M059J (cell line): ENCODE results near the gene MTR. TPM values are rescaled to one million over a fixed set of nuclear protein-coding genes. Genes with fewer than 3 reads are reported as not detected.

Source experiments
- DNase-seq: peaks from one replicate; pipeline ENCODE4 v3.0.0-alpha.2; 2012; ENCODE audit warnings: low read depth
- total RNA-seq: library from RNA; depleted of rRNA; stranded (reverse); fragments of >200 nt; shearing (Covaris generic); gene quantifications from 2 replicates; pipeline ENCODE4 v1.2.3, GENCODE V29; 2014

MTR gene
- total RNA-seq, 1 experiment from 2014 or later: 15.0 TPM

DNA sequence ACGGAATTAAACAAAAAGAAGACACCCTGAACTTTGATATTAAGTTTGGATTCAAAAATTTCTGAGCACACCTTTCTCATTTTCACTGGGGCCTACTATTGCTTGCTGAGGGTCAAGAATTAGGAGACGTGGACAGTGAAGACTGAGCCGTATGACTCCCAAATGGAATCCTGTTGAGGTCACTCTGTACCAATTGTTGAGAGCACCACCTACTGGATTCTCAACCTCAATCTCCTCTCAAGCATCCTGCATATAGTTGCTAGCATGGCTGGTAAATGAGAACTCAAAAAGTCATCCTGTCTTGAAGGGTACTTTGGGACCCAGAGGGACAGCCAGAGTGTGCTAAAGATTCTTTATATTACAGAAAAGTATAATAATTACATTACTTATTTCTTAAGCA, 20.2 kb upstream of the MTR start:
- peak; percentile 41 for DNase-seq

DNA sequence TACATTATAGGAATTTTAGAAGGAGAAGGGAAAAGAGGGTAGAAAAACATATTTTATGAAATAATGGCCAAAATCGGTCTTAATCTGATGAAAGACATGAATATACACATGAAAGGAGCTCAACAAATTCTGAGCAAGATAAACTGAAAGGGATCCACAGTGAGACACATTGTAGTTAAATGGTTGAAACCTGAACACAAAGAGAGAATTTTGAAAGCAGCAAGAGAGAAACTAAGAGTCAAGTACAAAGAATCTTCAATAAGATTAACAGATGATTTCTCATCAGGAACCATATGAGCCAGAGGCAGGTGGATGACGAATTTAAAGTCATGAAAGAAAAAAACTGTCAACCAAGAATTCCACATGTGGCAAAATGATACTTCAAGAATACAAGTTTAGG, 15.8 kb upstream of the MTR start:
- DNase-seq: no peak

DNA sequence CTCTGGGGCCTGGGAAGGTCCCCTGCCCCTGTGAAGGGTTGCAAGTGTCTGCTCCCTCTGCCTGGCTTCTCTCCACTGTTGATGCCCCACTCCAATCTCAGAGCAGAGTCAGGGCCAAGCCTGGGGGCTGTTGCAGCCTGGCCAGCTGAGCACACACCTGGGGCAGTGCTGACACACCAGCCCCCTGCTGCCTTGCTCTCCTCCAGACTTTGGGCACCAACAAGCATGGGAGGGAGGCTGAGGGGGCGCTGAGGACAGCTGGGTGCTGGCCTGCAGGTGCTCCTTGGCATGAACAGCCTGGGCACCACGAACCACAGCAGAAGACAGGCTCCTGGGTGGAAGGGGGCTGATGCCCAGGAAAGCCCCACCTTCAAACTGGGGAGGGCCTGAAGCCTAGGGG, 9.6 kb upstream of the MTR start:
- no peak for DNase-seq

DNA sequence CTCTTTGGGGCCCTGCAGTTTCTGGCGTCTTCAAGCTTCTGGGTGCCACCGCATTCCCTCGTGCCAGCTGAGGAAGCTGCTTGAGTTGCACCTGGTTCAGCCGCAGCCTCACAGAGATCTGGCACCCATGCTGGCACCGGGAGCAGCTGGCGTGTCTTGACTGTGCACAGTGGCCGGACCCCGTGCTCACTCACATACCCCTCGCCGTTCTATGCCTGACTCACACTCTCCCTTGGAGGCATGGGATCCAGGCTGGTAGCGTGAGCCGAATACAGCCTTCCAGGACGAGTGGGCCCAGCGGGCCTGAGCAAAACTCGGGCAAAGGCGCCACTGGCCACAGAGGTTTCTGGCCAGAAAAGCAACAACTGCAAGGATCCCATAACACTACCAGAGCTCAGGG, 8.6 kb upstream of the MTR start:
- no peak for DNase-seq

DNA sequence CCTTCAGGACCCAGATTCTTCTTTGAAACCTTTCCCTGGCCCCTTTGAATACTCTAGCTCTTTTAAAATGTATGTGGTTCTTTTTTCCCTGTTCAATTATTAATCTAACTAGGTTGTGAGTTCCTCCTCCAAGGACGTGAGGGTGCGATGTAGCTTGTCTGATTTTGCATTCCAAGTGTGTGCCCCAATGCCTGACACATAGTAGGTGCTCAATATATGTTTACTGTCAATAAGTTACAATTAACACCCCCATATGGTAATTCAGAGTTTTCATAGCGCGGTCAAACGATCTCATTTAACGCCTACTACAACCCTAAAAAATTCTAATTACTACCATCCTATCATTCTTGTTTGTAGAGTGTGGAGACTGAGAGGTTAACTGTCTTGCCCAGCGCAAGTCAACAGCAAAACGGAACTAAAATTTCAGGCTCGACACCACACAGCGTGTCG, 482 bp upstream of the MTR start:
- DNase-seq: no peak

DNA sequence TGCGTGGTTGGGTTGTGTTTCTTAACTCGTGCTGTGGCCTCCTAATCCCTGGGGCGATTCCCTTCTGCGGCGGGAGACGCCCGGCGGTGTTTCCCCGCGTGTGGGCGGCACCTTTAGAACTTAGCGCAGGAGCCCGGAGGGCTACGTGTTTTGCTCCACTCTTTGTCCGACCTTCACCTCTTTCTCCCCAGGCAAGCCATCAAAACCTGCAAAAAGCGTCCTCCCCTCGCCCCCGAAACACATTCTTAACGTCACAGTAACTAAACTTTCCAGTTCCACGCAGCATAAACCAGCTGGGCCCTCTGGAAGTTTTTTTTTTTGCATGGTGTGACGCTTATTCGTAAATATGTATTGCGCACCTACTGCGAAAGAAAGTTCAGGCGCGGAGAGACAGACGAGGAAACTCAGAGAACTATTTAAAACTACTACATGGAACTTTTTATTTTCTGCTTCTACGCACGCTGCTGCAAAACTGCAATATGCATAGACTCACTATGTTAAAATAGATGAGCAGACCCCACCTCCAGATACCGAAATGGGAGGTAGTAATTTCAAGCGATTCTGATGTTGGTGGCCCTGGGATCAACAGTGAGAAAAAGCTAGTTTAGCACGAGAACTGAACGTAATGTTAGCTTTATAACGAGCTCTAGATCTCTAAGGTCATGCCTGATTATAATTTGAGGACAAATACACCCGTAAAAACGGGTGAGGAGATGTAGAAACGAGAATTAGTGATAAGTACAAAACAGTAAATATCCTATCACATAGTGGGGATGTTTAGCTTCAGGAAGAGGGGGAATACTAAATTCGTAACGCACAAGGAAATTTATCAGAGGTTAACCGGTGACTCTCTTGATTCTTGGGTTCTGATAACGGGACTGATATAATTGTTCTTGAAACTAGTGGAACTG, 920 bp downstream of the MTR start:
- peak; percentile 7 for DNase-seq

DNA sequence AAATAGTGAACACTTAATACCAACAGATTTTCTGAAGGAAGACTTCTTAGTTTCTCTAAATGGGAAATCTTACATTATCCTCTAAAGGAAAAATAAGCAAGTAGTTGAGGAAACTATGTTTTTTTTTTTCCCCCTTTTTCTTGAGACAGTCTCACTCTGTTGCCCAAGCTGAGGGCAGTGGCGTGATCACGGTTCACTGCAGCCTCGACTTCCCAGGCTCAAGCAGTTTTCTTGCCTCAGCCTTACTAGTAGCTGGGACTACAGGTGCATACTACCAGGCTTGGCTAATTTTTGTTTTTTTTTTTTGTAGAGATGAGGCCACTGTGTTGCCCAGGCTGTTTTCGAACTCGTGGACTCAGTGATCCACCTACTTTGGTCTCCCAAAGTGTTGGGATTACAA, 3.9 kb downstream of the MTR start:
- no peak for DNase-seq

DNA sequence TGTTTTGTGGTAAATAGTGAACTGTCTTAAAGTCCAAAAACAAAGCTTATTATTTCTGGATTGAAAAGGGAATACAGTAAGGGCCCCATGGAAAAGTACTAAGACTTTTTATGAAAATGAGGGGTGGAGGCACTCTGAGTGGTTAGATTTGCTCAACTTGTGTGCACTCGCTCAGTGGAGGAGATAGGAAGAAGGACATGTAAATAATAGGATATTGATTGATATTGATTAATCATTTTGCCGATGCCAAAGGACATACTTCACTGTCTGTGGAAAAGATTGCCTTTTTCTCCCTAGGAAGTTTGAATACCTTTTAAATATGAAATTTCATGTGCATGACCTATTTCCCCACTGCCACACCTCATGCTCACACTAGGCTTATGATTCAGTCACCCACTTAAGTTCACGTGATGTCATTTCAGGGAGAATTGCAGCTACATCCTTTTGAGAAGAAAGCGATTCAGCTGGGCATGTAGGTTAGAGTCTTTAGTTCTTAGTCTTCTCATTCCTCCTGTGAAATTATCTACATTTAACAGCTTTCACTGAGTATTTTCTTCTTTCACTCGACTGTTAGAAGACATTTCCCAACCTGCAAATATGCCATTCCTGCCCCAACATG, 5.0 kb downstream of the MTR start:
- no peak for DNase-seq

DNA sequence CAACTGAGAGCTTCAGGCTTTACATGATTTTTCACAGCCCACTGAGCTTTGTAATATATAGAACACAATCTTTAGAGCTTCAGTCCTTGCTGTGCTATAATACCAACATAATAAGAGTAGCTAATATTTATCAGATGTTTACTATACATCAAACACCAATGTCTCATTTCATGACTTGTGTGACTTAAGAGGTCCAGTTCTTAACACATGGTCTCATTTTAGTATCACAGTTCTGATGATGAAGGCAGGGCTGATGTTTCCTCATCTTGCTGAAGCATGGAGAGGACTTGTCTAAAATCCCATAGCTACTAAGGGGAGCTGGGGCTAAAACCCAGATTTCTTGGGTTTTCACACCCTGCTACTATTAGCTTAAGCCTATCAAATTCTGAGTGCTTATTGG, 5.5 kb downstream of the MTR start:
- DNase-seq: no peak

DNA sequence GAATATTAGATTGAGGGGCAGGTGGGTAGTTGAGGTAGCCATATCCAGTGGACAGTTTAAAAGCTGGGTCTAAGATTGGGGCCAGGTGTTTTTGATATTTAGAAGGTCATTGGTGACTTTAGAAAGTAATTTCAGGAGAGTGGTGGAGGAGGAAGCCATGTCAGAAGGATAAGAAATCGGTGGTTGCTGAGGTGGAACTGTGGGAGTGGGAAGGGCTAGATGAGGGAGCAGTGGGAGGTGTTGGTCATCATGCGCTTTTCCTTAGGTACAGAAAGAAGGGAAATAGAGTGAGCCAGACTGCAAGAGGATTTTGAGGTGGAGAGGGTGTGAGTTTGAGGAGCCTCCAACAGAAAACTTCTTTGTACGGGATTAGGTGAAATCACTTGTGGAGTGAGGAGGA, 7.2 kb downstream of the MTR start:
- no peak for DNase-seq

DNA sequence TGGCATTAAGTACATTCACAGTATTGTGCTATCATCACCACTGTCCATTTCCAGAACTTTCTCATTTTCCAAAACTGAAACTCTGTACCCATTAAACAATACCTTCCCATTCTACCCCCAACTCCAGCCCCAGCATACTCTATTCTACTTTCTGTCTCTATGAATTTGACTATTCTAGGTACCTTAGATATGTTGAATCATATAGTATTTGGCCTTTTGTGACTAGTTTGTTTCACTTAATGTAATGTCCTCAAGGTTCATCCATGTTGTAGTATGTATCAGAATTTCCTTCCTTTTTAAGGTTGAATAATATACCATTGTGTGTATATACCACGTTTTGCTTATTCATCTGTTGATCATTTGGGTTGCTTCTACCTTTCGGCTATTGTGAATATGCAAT, 11.5 kb downstream of the MTR start:
- no peak for DNase-seq

DNA sequence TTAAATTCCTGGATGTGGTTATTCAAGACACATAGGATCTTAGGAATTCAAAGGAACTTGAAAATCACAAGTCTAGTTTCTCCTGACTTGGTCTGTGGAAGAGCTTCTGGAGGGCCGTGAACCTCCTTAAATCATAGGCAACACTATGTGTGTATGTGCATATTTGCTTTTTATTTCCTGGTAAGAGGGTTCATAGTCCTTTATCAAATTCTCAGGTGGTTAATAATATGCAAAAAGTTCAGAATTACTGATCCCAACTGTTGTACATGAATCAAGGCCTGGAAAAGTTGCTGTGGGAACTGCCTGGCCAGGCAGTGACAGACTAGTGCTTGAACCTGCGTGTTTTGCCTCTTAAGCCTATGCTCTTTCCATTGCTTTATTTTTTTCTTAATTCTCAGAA, 12.9 kb downstream of the MTR start:
- no peak for DNase-seq

DNA sequence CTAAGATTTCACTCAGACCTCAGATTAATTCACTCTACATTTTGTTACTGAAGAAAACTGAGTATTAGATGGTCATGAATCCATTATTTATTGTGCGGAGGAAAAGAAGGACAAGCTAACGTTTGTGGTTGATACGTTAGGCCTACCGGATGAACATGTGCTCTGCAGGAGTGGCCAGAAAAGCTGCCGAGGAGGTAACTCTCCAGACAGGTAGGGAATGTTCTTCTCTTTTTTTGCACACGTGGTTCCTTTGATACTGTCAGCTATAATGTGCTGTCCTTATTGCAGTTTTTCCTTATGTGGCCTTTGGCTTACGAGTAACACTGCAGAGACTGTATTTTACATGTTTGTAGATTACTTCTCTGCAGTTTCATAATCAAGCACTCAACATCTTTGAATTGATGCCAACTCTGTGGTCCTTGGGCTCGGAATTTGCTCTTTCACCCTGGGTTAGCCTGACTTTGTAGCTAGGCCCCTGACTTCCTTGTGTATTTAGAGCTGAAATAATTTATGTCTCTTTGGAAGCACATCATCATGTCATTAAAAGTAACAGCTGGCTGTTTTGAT, 13.6 kb downstream of the MTR start:
- DNase-seq: no peak

DNA sequence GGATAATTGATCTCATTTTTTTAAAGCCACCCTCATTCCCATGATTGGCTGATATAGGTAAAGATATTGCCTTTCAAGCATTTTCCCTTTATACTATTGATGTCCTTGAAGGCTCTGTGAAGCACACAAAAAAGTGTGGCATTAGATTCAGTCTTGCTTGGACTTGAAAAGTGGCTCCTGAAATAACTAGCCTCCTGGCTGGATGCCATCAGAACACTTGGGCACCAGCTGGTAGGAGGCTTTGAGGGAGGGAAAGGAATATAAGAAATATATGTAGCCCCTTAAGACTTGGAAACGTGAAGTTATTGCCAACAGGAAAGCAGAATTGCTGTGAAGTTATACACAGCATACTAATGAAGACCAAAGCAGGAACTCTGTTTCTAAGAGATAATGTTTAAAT, 14.1 kb downstream of the MTR start:
- no peak for DNase-seq

DNA sequence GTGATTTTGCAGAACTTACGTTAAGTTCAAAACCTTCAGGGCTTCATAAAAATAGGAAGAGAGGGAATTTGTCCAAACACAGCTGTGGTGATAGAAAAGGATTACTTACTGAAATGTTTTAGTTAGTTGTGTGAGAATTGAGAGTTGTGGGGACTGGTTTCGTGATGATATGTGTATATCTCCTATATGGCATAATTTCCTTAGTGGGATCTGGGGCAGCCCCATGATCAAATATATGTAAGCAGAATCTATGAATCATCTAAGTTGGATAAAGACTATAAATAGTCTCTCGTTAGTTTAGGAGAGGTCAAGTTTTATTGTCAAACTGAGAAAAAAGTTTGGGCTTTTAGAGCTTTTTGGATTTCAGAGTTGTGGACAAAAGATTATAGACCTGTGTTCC, 14.9 kb downstream of the MTR start:
- DNase-seq: no peak

DNA sequence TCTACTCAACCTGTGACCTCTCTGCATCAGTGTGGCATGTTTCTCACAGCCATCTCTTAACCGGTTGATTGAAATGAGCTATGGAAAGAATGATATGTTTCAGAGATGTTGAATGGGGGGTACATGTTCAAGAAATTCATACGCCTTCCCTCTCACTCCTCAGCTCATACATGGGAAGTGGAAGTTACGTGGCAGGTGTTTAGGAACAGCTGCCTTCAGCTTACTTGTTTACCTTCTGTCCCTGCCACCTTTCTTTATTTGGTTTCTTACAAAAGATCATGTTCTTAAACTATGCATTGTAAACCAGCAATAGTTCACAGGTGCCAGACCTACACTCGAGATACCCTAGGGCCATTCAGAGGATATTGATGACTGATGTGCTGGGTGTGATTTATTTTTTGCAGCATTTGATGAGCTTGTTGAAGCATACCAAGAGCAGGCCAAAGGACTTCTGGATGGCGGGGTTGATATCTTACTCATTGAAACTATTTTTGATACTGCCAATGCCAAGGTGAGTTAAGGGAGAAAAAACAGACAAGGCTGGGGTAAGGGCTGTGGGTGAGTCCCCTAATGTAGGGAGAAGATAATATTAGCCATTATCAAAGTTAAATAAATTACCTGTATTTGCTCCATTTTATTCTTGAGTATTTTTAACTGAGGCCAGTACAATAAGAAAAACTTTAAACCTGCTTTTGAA, 17.4 kb downstream of the MTR start:
- no peak for DNase-seq

DNA sequence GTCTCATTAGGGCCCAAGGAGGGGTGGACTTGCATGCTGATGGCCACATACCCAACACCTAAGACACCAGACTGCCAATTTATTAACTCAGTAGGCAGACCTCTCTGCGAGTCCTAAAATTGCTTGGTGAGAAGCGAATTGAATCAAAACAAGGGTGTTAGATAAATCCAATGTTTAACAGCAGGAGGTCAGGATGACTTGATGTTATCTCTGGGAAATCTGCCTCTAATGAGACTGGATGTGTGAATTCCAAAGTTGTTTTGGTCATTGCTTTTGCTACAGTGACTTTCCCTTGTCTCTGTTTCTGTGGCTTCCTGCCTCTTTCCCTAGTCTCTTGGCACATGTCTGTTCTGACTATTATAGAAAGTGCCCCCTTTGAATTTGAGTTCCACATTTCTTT, 20.8 kb downstream of the MTR start:
- no peak for DNase-seq

DNA sequence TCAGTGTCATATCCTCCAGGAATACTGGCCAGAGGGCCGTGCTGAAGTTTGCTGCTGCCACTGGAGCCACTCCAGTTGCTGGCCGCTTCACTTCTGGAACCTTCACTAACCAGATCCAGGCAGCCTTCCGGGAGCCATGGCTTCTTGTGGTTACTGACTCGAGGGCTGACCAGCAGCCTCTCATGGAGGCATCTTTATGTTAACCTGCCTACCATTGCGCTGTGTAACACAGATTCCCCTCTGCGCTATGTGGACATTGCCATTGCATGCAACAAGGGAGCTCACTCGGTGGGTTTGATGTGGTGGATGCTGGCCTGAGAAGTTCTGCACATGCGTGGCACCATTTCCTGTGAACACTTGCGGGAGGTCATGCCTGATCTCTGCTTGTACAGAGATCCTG, 24.8 kb downstream of the MTR start:
- no peak for DNase-seq

DNA sequence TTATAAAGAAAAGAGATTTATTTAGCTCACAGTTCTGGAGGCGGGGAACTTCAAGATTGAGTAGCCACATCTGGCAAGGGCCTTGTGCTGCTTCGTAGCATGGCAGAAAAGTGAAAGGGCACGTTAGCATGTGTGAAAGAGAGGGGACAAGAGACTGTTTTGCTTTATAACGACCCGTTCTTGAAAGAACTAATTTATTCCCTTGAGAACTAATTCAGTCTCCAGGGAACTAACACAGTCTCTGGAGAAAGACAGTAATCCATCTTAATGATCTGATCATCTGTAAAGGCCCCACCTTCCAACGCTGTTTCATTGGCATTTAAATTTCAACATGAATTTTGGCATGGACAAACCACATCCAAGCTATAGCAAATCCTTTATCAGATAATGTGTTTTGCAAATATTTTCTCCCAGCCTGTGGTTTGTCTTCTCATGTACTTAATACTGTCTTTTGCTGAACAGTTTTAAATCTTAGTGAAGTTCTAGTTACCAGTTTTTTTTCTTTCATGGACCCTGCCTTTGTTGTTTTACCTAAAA, 26.1 kb downstream of the MTR start:
- no peak for DNase-seq

DNA sequence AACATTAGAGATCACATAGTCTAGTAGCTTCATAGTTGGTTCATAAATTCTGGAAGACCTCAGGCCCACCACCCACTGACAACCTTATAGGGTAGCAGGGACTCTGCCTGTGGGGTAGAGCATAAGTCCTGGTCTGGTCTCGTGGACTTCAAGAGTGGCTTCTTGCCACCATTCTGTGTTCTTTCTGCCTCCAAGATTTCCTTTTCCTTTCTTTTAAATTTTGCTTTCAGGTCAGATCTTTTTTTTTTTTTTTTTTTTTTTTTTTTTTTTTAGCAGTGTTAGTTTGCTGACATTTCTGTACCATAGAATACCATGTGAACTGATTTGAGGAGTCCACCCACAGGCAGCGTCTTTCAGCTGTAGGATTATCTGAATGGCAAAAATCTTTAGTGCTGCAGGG, 28.5 kb downstream of the MTR start:
- DNase-seq: no peak

DNA sequence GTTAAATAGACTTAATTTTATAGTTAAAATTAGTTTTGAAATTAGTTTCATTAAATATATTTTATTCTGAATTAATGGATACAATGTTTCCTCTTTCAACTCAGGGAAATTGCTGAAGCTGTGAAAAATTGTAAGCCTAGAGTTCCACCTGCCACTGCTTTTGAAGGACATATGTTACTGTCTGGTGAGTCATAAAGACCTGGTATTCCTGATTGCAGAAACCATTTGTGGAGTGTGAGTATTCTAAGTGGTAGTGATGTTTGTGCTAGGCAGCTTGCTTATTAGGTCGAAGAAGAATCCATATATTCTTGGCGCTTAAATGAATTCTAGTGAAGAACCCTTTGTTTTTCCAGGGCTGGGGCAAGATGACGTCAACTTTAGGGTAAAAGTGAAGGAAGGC, 34.0 kb downstream of the MTR start:
- no peak for DNase-seq

DNA sequence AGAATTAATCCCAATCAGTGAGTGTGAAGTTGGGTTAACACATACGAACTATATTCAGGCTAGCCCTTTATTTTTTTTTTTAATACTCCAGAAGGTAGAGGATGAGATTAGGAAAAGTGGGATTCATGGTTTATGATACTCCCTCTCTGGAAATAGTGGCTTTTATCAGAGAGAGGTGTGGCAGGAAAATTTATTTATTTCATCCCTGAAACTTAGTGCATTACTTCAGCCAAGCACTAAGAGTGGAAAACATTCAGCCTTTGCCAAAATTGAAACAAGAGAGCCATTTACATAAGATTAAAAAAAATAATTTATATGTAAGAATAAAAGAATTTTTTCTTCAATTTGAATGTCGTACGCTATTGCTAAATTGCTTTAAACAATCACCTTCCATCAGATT, 35.0 kb downstream of the MTR start:
- DNase-seq: no peak
